Measurements from ENCODE around the gene C22orf39. TPM values are rescaled to one million over a fixed set of nuclear protein-coding genes. Genes with fewer than 3 reads are reported as not detected.
"Not testable (repeated sequence)": the region's sequence is repeated elsewhere in the genome, so short reads cannot be mapped to it uniquely, and the experiment has no call there.

Gene C22orf39
- total RNA-seq, 3 donors from 2014 or later: 46.7 to 111 (median 54.4) TPM

DNA sequence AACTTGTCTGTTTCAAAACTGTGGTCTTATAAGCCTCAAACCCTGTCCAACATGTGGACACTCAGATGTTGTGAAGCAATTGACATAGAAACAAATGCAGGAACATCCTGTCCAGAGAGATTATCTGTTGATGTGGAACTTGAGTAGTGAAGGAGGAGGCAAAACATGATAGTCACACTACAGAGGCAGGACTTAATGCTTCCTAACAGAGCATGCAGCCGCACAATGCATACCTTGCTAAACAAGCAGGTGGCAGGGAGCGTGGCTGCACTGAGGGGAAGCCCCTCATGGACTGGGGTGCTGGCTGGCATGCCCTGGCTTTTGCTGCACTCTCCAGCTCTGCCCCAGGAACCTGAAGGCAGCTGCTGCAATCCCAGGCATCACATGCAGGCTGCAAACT, 5.3 kb downstream of the C22orf39 start:
- TF ChIP-seq, protein P1, sequence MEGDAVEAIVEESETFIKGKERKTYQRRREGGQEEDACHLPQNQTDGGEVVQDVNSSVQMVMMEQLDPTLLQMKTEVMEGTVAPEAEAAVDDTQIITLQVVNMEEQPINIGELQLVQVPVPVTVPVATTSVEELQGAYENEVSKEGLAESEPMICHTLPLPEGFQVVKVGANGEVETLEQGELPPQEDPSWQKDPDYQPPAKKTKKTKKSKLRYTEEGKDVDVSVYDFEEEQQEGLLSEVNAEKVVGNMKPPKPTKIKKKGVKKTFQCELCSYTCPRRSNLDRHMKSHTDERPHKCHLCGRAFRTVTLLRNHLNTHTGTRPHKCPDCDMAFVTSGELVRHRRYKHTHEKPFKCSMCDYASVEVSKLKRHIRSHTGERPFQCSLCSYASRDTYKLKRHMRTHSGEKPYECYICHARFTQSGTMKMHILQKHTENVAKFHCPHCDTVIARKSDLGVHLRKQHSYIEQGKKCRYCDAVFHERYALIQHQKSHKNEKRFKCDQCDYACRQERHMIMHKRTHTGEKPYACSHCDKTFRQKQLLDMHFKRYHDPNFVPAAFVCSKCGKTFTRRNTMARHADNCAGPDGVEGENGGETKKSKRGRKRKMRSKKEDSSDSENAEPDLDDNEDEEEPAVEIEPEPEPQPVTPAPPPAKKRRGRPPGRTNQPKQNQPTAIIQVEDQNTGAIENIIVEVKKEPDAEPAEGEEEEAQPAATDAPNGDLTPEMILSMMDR (IDR thresholded peaks at IDR 0.05): no peak
- TF ChIP-seq POLR2A (IDR thresholded peaks at IDR 0.05): no peak
- no peak for TF ChIP-seq POLR2AphosphoS5 (IDR thresholded peaks at IDR 0.05)
- peaks cover 0 to 8% of the 10 kb centered on the region in 2 donors for H3K4me1 ChIP-seq

DNA sequence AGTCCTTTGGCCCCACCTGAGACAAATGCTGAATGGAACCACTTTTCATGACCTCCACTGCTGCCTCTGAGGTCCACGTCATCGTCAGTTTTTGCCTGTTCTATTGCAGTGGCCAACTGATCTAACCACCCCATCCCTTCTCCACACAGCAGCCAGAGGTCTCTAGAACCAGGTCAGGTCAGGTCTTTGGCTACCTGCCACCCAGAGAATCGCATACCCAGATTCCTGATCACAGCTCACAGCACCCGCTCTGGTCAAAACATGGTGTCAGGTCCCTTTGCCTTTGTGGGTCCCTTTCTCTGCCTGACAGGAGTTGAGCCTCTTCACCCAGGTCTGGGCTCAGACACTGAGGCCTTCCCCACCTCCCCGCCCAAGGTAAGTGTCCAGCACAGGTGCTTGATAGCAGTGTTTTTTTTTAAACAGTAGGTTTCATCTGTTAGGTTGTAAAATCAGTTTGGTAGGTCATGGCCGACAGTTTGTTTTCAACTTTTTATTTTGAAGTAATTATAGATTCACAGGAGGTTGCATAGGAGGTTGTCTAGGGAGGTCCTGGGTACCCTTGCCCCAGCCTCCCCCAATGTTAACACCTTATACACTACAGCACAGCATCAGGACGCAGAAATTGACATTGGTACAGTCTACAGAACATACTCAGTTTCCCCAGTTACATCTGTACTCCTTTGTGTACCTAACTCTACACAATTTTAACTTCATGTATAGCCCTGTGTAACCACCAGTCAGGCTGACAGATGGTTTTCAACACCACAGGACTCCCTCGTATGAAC, 6.9 kb downstream of the C22orf39 start:
- Histone ChIP-seq H3K9me3 (no peaks in the 10 kb centered on the region), H3K4me1 (no peaks in the 10 kb centered on the region), H3K4me3 (no peak overlapping the region), H3K27ac (no peak overlapping the region), H3K36me3 (no peaks in the 10 kb centered on the region), H3K27me3 (no peaks in the 10 kb centered on the region)
- TF ChIP-seq POLR2A (IDR thresholded peaks at IDR 0.05) (no peak), POLR2AphosphoS5 (IDR thresholded peaks at IDR 0.05) (no peak)
- TF ChIP-seq, protein P1 (IDR thresholded peaks at IDR 0.05): no peak
- intact Hi-C loops (cut with DNase I; ENCODE audit: low total_unique reads): no loop called here
- DNase-seq (ENCODE audit: low spot score in 2 of 2): no peak

More for the DNA sequence above, 5.3 kb downstream of the C22orf39 start:
- no peak overlapping the region for H3K27ac ChIP-seq
- H3K4me3 ChIP-seq: no peak overlapping the region
- no peaks in the 10 kb centered on the region for H3K36me3 ChIP-seq
- DNase-seq (ENCODE audit: low spot score in 2 of 2): no peak
- no peaks in the 10 kb centered on the region for H3K9me3 ChIP-seq
- intact Hi-C loops (cut with DNase I; ENCODE audit: low total_unique reads): no loop called here
- H3K27me3 ChIP-seq: no peaks in the 10 kb centered on the region

DNA sequence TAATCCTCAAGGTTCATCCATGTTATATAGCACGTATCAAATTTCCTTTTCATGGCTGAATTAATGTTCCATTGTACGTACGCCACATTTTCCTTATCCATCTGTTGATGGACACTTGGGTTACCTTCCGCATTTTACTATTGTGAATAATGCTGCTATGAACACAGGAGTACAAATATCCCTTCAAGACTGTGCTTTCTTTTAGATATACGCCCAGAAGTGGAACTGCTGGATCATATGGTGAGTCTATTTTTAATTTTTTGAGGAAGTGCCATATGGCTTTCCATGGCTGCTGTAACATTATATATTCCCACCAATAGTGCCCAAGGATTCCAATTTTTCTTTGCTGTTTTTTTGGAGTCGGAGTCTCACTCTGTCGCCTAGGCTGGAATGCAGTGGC, 9.2 kb downstream of the C22orf39 start:
- Histone ChIP-seq H3K4me1 (no peaks in the 10 kb centered on the region), H3K9me3 (no peaks in the 10 kb centered on the region), H3K27ac (no peak overlapping the region), H3K27me3 (no peaks in the 10 kb centered on the region), H3K36me3 (no peaks in the 10 kb centered on the region), H3K4me3 (no peak overlapping the region)
- TF ChIP-seq POLR2AphosphoS5 (IDR thresholded peaks at IDR 0.05): no peak
- TF ChIP-seq POLR2A (IDR thresholded peaks at IDR 0.05): no peak
- TF ChIP-seq, protein P1 (IDR thresholded peaks at IDR 0.05): no peak
- intact Hi-C loops (cut with DNase I; ENCODE audit: low total_unique reads): no loop called here
- DNase-seq (ENCODE audit: low spot score in 2 of 2): no peak

DNA sequence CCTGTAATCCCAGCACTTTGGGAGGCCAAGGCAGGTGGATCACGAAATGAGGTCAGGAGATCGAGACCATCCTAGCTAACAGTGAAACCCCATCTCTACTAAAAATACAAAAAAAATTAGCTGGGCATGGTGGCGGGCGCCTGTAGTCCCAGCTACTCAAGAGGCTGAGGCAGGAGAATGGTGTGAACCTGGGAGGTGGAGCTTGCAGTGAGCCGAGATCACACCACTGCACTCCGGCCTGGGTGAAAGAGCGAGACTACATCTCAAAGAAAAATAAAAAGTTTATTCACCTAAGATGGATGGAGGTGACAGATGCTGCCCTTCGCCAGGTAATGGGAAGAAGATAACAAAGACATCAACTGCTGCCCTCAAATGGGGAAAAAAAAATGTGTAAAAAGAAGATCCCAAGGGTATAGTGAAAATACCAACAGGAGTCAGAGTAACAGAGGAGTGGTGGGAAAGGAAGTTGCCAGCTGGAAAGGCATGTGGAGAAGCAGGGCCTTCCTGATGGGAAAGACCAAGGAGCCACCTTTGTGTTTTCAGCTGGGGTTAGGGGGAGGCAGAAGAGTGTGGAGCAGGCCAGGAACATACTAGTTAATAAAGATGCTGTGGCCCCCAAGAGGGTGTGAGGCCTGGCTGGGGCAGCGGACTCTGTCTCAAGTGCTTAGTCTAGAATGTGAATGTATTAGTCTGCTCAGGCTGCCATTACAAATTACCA, 10.9 kb downstream of the C22orf39 start:
- DNase-seq (ENCODE audit: low spot score in 2 of 2); H3K4me1 ChIP-seq; H3K36me3 ChIP-seq; intact Hi-C loops (cut with DNase I; ENCODE audit: low total_unique reads); H3K27me3 ChIP-seq; H3K27ac ChIP-seq; H3K4me3 ChIP-seq; H3K9me3 ChIP-seq: not testable (repeated sequence)

DNA sequence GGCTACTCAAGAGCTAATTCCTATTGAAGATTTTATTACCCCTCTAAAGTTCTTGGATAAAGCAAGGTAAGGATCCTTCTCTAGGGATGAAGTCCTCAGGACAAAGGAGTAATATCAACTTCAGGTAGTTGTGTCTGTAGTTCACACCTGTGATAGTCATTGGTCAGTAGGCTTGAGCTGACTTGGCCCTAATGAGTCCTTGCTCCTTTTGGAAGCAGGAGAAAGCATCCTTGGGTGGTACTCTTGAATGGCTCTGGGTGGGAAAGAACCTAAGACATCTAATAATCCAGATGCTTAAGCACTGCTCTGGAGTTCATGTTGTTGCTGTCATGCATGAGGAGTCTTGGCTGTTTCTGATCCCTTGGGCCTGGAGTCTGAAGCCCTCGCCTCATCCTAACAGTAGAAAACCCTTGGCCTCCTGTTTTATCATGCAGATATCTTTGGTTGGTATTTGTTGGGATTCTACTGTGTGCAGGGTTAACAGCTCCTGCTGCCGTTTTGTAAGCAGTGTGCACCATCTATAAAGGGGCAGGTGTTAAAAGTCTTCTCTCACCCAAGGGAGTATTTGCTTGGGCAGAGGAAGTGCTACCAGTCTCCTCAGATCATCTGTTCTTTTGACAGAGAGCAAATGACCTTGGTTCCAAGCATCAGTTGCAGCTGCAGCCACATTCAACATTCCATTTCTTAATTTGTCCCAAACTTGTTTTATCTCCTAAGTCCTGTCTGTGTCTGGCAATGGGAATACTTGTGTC, 12.5 kb downstream of the C22orf39 start:
- H3K9me3 ChIP-seq: no peaks in the 10 kb centered on the region
- TF ChIP-seq POLR2AphosphoS5 (IDR thresholded peaks at IDR 0.05) (no peak), POLR2A (IDR thresholded peaks at IDR 0.05) (no peak)
- TF ChIP-seq, protein P1 (IDR thresholded peaks at IDR 0.05): no peak
- H3K27ac ChIP-seq: no peak overlapping the region
- H3K4me1 ChIP-seq: peaks cover 5 to 9% of the 10 kb centered on the region in 2 donors
- no peak for DNase-seq (ENCODE audit: low spot score in 2 of 2)
- intact Hi-C loops (cut with DNase I; ENCODE audit: low total_unique reads): no loop called here
- H3K4me3 ChIP-seq: no peak overlapping the region
- H3K27me3 ChIP-seq: no peaks in the 10 kb centered on the region
- H3K36me3 ChIP-seq: no peaks in the 10 kb centered on the region

Data from breast epithelium (tissue), 4 donors.